ENCODE measurements around the gene MLLT1. TPM values are rescaled to one million over a fixed set of nuclear protein-coding genes. Genes with fewer than 3 reads are reported as not detected.

The MLLT1 gene
- polyA plus RNA-seq, 1 experiment = 12.3 TPM

GRCh38 chr19:6272913-6273600 lies 6.7 kb downstream of the MLLT1 start:
- TF ChIP-seq CTCF (IDR thresholded peaks at IDR 0.05; ENCODE audit: low read depth, low read length) = no peak
- CTCF ChIA-PET = interaction anchor here (2.7 kb wide), 2 partner anchors 13 to 55 kb away, joined by 11 to 17 read pairs; no protein-coding TSS in a partner anchor
- Histone ChIP-seq H3K9me3 (ENCODE audit: control insufficient read depth, insufficient read depth, low read length) (no peaks in the 10 kb centered on the region; the same call in 1 of the 2 replicates), H3K27me3 (ENCODE audit: control insufficient read depth, insufficient read depth, low read length) (no peaks in the 10 kb centered on the region), H3K4me3 (ENCODE audit: low read depth, low read length) (peak overlapping the region; percentile 46), H3K27ac (ENCODE audit: low read depth, low read length) (peak overlapping the region; percentile 95)
- POLR2A ChIA-PET = interaction anchor here (1.6 kb wide), 1 partner anchor 338 kb away, joined by 3 read pairs; no protein-coding TSS in a partner anchor
- DNase-seq (ENCODE audit: low read depth, low spot score) = no peak

- H3K27me3 ChIP-seq (ENCODE audit: control insufficient read depth, insufficient read depth, low read length) = no peaks in the 10 kb centered on the region
- no peak for TF ChIP-seq CTCF (IDR thresholded peaks at IDR 0.05; ENCODE audit: low read depth, low read length)
- CTCF ChIA-PET = interaction anchor here (2.7 kb wide), 2 partner anchors 12 to 54 kb away, joined by 11 to 17 read pairs; no protein-coding TSS in a partner anchor
- POLR2A ChIA-PET = interaction anchor here (0.6 to 1.6 kb wide), 2 partner anchors 250 to 337 kb away, joined by 3 to 6 read pairs; no protein-coding TSS in a partner anchor
- no peaks in the 10 kb centered on the region; the same call in 1 of the 2 replicates for H3K9me3 ChIP-seq (ENCODE audit: control insufficient read depth, insufficient read depth, low read length)
- peak overlapping the region; percentile 78 for H3K27ac ChIP-seq (ENCODE audit: low read depth, low read length)
- no peak for DNase-seq (ENCODE audit: low read depth, low spot score)
- peak overlapping the region; percentile 10; the same call in 1 of the 2 replicates for H3K4me3 ChIP-seq (ENCODE audit: low read depth, low read length)
Measured at GRCh38 chr19:6272411-6272791, 7.4 kb downstream of the MLLT1 start.

DNA sequence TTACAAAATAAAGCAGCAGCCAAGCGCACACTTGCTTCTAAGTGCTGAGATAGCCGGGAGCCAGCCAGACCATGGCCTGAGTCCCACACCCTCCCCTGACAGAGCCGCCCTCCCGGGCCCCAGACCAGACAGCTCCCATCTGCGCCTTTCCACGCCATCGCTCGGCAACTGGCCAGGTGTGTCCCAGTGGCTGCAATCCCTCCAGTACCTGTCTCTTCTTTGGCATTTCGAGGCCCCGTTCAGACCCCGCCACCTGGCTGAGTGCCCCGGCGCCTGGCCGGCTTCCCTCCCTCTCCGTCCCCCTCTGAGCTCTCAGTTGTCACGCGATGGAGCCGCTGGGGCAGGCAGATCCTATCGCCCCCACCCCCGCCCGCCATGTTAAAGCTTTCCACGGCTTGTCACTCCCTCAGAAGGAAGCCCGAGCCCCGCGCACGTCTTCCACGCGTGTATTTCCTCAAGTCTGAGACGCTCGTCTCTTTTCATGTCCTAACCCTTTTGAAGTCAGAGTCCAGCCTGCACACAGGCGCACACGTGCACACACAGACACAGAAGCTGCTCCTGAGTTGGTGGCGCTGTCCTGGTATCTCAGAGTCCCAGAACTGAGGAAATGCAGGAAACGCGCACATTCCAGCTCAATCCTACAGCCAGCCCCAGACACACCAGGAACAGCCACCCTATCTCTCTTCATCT lies 7.9 kb downstream of the MLLT1 start:
- 0 out of 2 replicates have a peak, but pooled peaks have one; percentile 4 for TF ChIP-seq CTCF (IDR thresholded peaks at IDR 0.05; ENCODE audit: low read depth, low read length)
- H3K4me3 ChIP-seq (ENCODE audit: low read depth, low read length) = peak overlapping the region; percentile 21
- CTCF ChIA-PET = interaction anchor here (0.5 to 2.7 kb wide), 4 partner anchors 11 to 89 kb away, joined by 4 to 17 read pairs (median 8); partner anchors contain the start of gene CLPP
- POLR2A ChIA-PET = interaction anchor here (0.5 to 1.6 kb wide), 3 partner anchors 85 to 337 kb away, joined by 3 to 10 read pairs (median 6); no protein-coding TSS in a partner anchor
- no peaks in the 10 kb centered on the region; the same call in 1 of the 2 replicates for H3K9me3 ChIP-seq (ENCODE audit: control insufficient read depth, insufficient read depth, low read length)
- no peaks in the 10 kb centered on the region for H3K27me3 ChIP-seq (ENCODE audit: control insufficient read depth, insufficient read depth, low read length)
- no peak for DNase-seq (ENCODE audit: low read depth, low spot score)
- peak overlapping the region; percentile 78 for H3K27ac ChIP-seq (ENCODE audit: low read depth, low read length)

DNA sequence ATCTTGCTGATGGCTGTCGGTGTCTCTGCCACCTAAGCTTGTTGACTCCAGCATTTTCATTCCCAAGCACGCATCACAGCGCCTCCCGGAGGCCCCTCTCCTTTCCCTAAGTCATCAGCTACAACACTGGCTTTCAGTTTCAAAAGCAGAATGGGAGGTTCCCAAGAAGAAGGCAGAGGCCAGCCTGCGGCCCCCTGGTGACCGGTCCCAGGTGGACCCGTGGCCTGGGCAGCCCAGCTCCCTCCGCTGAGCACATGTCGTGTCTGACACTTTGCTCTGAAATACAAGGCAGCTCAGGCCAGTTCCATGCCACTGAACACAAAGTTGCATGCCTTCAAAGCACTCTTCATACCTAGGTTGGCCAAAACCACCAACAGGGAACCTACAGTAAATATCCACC lies 8.5 kb downstream of the MLLT1 start:
- Histone ChIP-seq H3K4me3 (ENCODE audit: low read depth, low read length) (peak overlapping the region; percentile 20; the same call in 1 of the 2 replicates), H3K27me3 (ENCODE audit: control insufficient read depth, insufficient read depth, low read length) (no peaks in the 10 kb centered on the region), H3K27ac (ENCODE audit: low read depth, low read length) (peak overlapping the region; percentile 78), H3K9me3 (ENCODE audit: control insufficient read depth, insufficient read depth, low read length) (no peaks in the 10 kb centered on the region; the same call in 1 of the 2 replicates)
- TF ChIP-seq CTCF (IDR thresholded peaks at IDR 0.05; ENCODE audit: low read depth, low read length) = peak; percentile 22; the same call in 1 of the 2 replicates
- no peak for DNase-seq (ENCODE audit: low read depth, low spot score)
- ChIA-PET POLR2A (interaction anchor here (1.6 kb wide), 1 partner anchor 336 kb away, joined by 3 read pairs; no protein-coding TSS in a partner anchor), CTCF (interaction anchor here (0.5 to 2.7 kb wide), 5 partner anchors 11 to 90 kb away, joined by 3 to 17 read pairs (median 4); partner anchors contain the start of gene CLPP)

Data from AG04450 (cell line).